GM23338 (cell line): ENCODE measurements around the gene KRTCAP3. TPM values are rescaled to one million over a fixed set of nuclear protein-coding genes. Genes with fewer than 3 reads are reported as not detected.
A peak's percentile ranks its signal among the peaks of the same experiment; 100 is the strongest.

Experiments
- ATAC-seq: fragments of 200-7000 bp; cut with Tn5 transposase; 3 replicates; pipeline ENCODE4 v1.9.1; 2020
- DNase-seq: peaks from one replicate; pipeline ENCODE4 v3.0.0-alpha.2; 2015; ENCODE audit warnings: low spot score
- H2AFZ ChIP-seq: fragments of 200-600 bp; sonication (generic); 2 replicates; pipeline ENCODE4 v1.8.0; 2016; ENCODE audit warnings: antibody characterized with exemption, mild to moderate bottlenecking, moderate library complexity
- H3F3A ChIP-seq: fragments of 200-600 bp; sonication (generic); replicated peaks from 2 replicates; pipeline ENCODE4 v1.8.0; 2017; ENCODE audit warnings: antibody characterized with exemption, mixed run types, low read depth
- H3K27ac ChIP-seq: fragments of 200-600 bp; sonication (generic); 2 replicates; pipeline ENCODE4 v1.6.1; 2016; ENCODE audit warnings: low read depth
- H3K27me3 ChIP-seq: fragments of 200-600 bp; sonication (generic); 2 replicates; pipeline ENCODE4 v1.8.0; 2016; ENCODE audit warnings: mild to moderate bottlenecking, mixed run types, moderate library complexity; ENCODE audit not compliant: insufficient read depth
- H3K36me3 ChIP-seq: fragments of 200-600 bp; sonication (generic); 2 replicates; pipeline ENCODE4 v1.8.0; 2016; ENCODE audit warnings: mild to moderate bottlenecking; ENCODE audit not compliant: insufficient read depth
- H3K4me1 ChIP-seq: fragments of 200-600 bp; sonication (generic); 2 replicates; pipeline ENCODE4 v1.8.0; 2016; ENCODE audit warnings: mild to moderate bottlenecking, moderate library complexity; ENCODE audit not compliant: insufficient read depth
- H3K4me2 ChIP-seq: fragments of 200-600 bp; sonication (generic); 2 replicates; pipeline ENCODE4 v1.7.1; 2017; ENCODE audit warnings: mixed run types
- H3K4me3 ChIP-seq: fragments of 200-600 bp; sonication (generic); 2 replicates; pipeline ENCODE4 v1.6.1; 2016; ENCODE audit warnings: mixed run types
- H3K79me2 ChIP-seq: fragments of 200-600 bp; sonication (generic); replicated peaks from 2 replicates; pipeline ENCODE4 v1.8.0; 2017; ENCODE audit warnings: mild to moderate bottlenecking; ENCODE audit not compliant: insufficient read depth
- H3K9me2 ChIP-seq: fragments of 200-600 bp; sonication (generic); 2 replicates; pipeline ENCODE4 v1.8.0; 2017; ENCODE audit not compliant: insufficient read depth
- H4K20me1 ChIP-seq: fragments of 200-600 bp; sonication (generic); replicated peaks from 2 replicates; pipeline ENCODE4 v1.8.0; 2017; ENCODE audit warnings: mild to moderate bottlenecking; ENCODE audit not compliant: insufficient read depth
- H3K27ac Mint-ChIP-seq: 2 replicates; pipeline ENCODE4 v1.8.0; 2020; ENCODE audit warnings: inconsistent platforms, mild to moderate bottlenecking, moderate library complexity, mixed read lengths
- H3K27me3 Mint-ChIP-seq: 3 replicates; pipeline ENCODE4 v1.8.0; 2022; ENCODE audit warnings: low read depth, mild to moderate bottlenecking, moderate library complexity, mixed read lengths, inconsistent platforms; ENCODE audit not compliant: insufficient read depth, poor library complexity
- H3K36me3 Mint-ChIP-seq: 3 replicates; pipeline ENCODE4 v1.8.0; 2021; ENCODE audit warnings: low read depth, mild to moderate bottlenecking, inconsistent platforms, moderate library complexity, mixed read lengths
- H3K4me1 Mint-ChIP-seq: 3 replicates; pipeline ENCODE4 v1.8.0; 2020; ENCODE audit warnings: mild to moderate bottlenecking, inconsistent platforms, mixed read lengths
- H3K4me3 Mint-ChIP-seq: 3 replicates; pipeline ENCODE4 v1.8.0; 2021; ENCODE audit warnings: moderate library complexity, mild to moderate bottlenecking, inconsistent platforms, mixed read lengths
- H3K9me3 Mint-ChIP-seq: 3 replicates; pipeline ENCODE4 v1.8.0; 2020; ENCODE audit warnings: moderate library complexity, mild to moderate bottlenecking, inconsistent platforms, mixed read lengths
- EZH2 ChIP-seq: fragments of 200-600 bp; sonication (generic); IDR thresholded peaks from one replicate; pipeline ENCODE4 v1.8.0; 2017; ENCODE audit warnings: antibody characterized with exemption, mild to moderate bottlenecking, low read depth; ENCODE audit not compliant: unreplicated experiment
- POLR2AphosphoS5 ChIP-seq: IDR thresholded peaks from 2 replicates; pipeline ENCODE4 v1.6.1; 2016; ENCODE audit warnings: antibody characterized with exemption, low read depth
- ZNF114 ChIP-seq: fragments of 250-450 bp; sonication (Bioruptor Pico); IDR thresholded peaks from 2 replicates; pipeline ENCODE4 v1.5.0; 2020; ENCODE audit warnings: mild to moderate bottlenecking, moderate library complexity
- ZNF331 ChIP-seq: fragments of 250-450 bp; sonication (Bioruptor Pico); IDR thresholded peaks from 2 replicates; pipeline ENCODE4 v1.5.0; 2020; ENCODE audit warnings: low read depth, mild to moderate bottlenecking, moderate library complexity
- polyA plus RNA-seq: library from polyadenylated mRNA; unstranded; fragments of >200 nt; fragmentation: Nextera tagmentation; extraction: Ambion mirVana; gene quantifications from 2 replicates; pipeline ENCODE4 v1.2.1, GENCODE V29; 2016
- total RNA-seq: library from RNA; depleted of rRNA; stranded (reverse); fragments of >200 nt; shearing (Covaris generic); gene quantifications from 2 replicates; pipeline ENCODE4 v1.2.3, GENCODE V29; 2014
- TF ChIP-seq, protein P1 (sequence below): fragments of 250-450 bp; sonication (Bioruptor Pico); IDR thresholded peaks from 2 replicates; pipeline ENCODE4 v1.5.0; 2020; ENCODE audit warnings: mild to moderate bottlenecking, moderate library complexity
- TF ChIP-seq, protein P2 (sequence below): IDR thresholded peaks from one replicate; pipeline ENCODE4 v1.6.1; 2018; ENCODE audit warnings: antibody characterized with exemption; ENCODE audit not compliant: unreplicated experiment

Gene KRTCAP3
- total and polyA plus RNA-seq, 2 experiments from 2014 or later, result 15.8 to 52.4 TPM

DNA sequence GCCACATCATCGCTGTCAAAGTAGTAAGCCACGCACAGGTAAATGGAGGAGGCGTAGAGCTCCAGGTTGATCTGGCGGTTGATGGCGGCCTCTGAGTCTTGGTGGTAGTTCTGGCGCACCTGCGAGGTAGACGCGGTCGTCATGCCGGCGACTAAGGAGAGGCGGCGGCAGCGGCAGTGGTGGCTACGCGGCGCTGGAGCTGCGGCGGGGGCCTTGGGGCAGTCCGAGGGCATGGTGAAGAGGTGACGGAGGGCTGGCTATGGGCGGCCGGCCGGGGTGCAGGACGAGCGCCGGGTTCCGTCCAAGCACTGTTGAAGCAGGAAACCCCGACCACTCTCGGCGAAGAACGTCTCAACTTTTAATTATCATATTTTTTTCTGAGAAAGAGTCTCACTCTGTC is 49.0 kb upstream of the KRTCAP3 start (continued):
- TF ChIP-seq, protein P1, sequence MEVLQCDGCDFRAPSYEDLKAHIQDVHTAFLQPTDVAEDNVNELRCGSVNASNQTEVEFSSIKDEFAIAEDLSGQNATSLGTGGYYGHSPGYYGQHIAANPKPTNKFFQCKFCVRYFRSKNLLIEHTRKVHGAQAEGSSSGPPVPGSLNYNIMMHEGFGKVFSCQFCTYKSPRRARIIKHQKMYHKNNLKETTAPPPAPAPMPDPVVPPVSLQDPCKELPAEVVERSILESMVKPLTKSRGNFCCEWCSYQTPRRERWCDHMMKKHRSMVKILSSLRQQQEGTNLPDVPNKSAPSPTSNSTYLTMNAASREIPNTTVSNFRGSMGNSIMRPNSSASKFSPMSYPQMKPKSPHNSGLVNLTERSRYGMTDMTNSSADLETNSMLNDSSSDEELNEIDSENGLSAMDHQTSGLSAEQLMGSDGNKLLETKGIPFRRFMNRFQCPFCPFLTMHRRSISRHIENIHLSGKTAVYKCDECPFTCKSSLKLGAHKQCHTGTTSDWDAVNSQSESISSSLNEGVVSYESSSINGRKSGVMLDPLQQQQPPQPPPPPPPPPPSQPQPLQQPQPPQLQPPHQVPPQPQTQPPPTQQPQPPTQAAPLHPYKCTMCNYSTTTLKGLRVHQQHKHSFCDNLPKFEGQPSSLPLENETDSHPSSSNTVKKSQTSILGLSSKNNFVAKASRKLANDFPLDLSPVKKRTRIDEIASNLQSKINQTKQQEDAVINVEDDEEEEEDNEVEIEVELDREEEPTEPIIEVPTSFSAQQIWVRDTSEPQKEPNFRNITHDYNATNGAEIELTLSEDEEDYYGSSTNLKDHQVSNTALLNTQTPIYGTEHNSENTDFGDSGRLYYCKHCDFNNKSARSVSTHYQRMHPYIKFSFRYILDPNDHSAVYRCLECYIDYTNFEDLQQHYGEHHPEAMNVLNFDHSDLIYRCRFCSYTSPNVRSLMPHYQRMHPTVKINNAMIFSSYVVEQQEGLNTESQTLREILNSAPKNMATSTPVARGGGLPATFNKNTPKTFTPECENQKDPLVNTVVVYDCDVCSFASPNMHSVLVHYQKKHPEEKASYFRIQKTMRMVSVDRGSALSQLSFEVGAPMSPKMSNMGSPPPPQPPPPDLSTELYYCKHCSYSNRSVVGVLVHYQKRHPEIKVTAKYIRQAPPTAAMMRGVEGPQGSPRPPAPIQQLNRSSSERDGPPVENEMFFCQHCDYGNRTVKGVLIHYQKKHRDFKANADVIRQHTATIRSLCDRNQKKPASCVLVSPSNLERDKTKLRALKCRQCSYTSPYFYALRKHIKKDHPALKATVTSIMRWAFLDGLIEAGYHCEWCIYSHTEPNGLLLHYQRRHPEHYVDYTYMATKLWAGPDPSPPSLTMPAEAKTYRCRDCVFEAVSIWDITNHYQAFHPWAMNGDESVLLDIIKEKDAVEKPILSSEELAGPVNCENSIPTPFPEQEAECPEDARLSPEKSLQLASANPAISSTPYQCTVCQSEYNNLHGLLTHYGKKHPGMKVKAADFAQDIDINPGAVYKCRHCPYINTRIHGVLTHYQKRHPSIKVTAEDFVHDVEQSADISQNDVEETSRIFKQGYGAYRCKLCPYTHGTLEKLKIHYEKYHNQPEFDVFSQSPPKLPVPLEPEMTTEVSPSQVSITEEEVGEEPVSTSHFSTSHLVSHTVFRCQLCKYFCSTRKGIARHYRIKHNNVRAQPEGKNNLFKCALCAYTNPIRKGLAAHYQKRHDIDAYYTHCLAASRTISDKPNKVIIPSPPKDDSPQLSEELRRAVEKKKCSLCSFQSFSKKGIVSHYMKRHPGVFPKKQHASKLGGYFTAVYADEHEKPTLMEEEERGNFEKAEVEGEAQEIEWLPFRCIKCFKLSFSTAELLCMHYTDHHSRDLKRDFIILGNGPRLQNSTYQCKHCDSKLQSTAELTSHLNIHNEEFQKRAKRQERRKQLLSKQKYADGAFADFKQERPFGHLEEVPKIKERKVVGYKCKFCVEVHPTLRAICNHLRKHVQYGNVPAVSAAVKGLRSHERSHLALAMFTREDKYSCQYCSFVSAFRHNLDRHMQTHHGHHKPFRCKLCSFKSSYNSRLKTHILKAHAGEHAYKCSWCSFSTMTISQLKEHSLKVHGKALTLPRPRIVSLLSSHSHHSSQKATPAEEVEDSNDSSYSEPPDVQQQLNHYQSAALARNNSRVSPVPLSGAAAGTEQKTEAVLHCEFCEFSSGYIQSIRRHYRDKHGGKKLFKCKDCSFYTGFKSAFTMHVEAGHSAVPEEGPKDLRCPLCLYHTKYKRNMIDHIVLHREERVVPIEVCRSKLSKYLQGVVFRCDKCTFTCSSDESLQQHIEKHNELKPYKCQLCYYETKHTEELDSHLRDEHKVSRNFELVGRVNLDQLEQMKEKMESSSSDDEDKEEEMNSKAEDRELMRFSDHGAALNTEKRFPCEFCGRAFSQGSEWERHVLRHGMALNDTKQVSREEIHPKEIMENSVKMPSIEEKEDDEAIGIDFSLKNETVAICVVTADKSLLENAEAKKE (CRISPR knock-in tag), result no peak
- no peak for TF ChIP-seq ZNF114 (CRISPR knock-in tag)

GRCh38 chr2:27398962-27399361 is 43.2 kb upstream of the KRTCAP3 start:
- no peaks in the 10 kb centered on the region for H3K36me3 ChIP-seq
- H2AFZ ChIP-seq, result no peak overlapping the region
- Mint-ChIP-seq H3K4me3 (no peak overlapping the region), H3K27ac (no peak overlapping the region), H3K4me1 (no peaks in the 10 kb centered on the region), H3K9me3 (no peaks in the 10 kb centered on the region), H3K36me3 (peaks cover 19% of the 10 kb centered on the region), H3K27me3 (peaks cover 4% of the 10 kb centered on the region)
- H3K4me2 ChIP-seq, result no peak overlapping the region
- H3K9me2 ChIP-seq, result no peaks in the 10 kb centered on the region
- H3K27me3 ChIP-seq, result no peaks in the 10 kb centered on the region
- no peak for ATAC-seq
- no peaks in the 10 kb centered on the region; the same call in 1 of the 2 replicates for H3F3A ChIP-seq
- peak overlapping the region; percentile 74 for H3K27ac ChIP-seq
- H3K79me2 ChIP-seq, result peaks cover 100% of the 10 kb centered on the region
- H4K20me1 ChIP-seq, result peaks cover 93% of the 10 kb centered on the region
- DNase-seq, result no peak
- no peak overlapping the region for H3K4me3 ChIP-seq
- no peaks in the 10 kb centered on the region; the same call in 1 of the 2 replicates for H3K4me1 ChIP-seq
- no peak for TF ChIP-seq EZH2
- TF ChIP-seq, protein P2, sequence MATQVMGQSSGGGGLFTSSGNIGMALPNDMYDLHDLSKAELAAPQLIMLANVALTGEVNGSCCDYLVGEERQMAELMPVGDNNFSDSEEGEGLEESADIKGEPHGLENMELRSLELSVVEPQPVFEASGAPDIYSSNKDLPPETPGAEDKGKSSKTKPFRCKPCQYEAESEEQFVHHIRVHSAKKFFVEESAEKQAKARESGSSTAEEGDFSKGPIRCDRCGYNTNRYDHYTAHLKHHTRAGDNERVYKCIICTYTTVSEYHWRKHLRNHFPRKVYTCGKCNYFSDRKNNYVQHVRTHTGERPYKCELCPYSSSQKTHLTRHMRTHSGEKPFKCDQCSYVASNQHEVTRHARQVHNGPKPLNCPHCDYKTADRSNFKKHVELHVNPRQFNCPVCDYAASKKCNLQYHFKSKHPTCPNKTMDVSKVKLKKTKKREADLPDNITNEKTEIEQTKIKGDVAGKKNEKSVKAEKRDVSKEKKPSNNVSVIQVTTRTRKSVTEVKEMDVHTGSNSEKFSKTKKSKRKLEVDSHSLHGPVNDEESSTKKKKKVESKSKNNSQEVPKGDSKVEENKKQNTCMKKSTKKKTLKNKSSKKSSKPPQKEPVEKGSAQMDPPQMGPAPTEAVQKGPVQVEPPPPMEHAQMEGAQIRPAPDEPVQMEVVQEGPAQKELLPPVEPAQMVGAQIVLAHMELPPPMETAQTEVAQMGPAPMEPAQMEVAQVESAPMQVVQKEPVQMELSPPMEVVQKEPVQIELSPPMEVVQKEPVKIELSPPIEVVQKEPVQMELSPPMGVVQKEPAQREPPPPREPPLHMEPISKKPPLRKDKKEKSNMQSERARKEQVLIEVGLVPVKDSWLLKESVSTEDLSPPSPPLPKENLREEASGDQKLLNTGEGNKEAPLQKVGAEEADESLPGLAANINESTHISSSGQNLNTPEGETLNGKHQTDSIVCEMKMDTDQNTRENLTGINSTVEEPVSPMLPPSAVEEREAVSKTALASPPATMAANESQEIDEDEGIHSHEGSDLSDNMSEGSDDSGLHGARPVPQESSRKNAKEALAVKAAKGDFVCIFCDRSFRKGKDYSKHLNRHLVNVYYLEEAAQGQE, result no peak
- TF ChIP-seq ZNF114 (CRISPR knock-in tag), result no peak
- no peak for TF ChIP-seq POLR2AphosphoS5
- no peak for TF ChIP-seq ZNF331 (CRISPR knock-in tag)
- TF ChIP-seq, protein P1 (CRISPR knock-in tag), result no peak
